ENCODE measurements around the gene TMEM255B.

GRCh38 chr13:113751491-113751890, 7.5 kb upstream of the TMEM255B start:
- TF ChIP-seq CTCF (IDR thresholded peaks at IDR 0.05) (no peak), POLR2A (IDR thresholded peaks at IDR 0.05) (no peak)
